Tibial artery (tissue), 4 donors: ENCODE data around the gene CRLF3.
"Not testable (repeated sequence)": the region's sequence is repeated elsewhere in the genome, so short reads cannot be mapped to it uniquely, and the experiment has no call there.

Experiments
- DNase-seq, 2 donors: peaks; one replicate each; pipeline ENCODE4 v3.0.0-alpha.2; 2019
- H3K27ac ChIP-seq, 2 donors: fragments of 200-600 bp; sonication (generic) in 1 of 2; 1 replicate in 1 of 2; 2 replicates in 1 of 2; pipeline ENCODE4 v1.5.1; 2018 to 2019; ENCODE audit warnings: mild to moderate bottlenecking in 1 of 2
- H3K27me3 ChIP-seq, 2 donors: fragments of 200-600 bp; sonication (generic) in 1 of 2; one replicate each; pipeline versions ENCODE4 v1.5.1 to v1.6.0; 2016 to 2019
- H3K36me3 ChIP-seq, 3 donors: fragments of 200-600 bp; sonication (generic) in 2 of 3; one replicate each; pipeline ENCODE4 v1.5.1; 2016 to 2019; ENCODE audit warnings: mild to moderate bottlenecking in 2 of 3
- H3K4me1 ChIP-seq, 4 donors: fragments of 200-600 bp; sonication (generic) in 2 of 4; 1 replicate in 3 of 4; 2 replicates in 1 of 4; pipeline ENCODE4 v1.5.1; 2016 to 2019
- H3K4me3 ChIP-seq, 2 donors: fragments of 200-600 bp; sonication (generic) in 1 of 2; 1 replicate in 1 of 2; 2 replicates in 1 of 2; pipeline ENCODE4 v1.5.1; 2018 to 2019; ENCODE audit warnings: mild to moderate bottlenecking in 2 of 2
- H3K9me3 ChIP-seq, 3 donors: fragments of 200-600 bp; sonication (generic) in 1 of 3; one replicate each; pipeline ENCODE4 v1.5.1; 2016 to 2019
- intact Hi-C: fragments of 100-400 bp; cut with DNase I; formaldehyde crosslinking; loops from one replicate; pipeline ENCODE4 v1.15.0; 2023; ENCODE audit warnings: low total_unique reads

Gene CRLF3

GRCh38 chr17:30735206-30735605 lies 89.3 kb downstream of the CRLF3 start:
- H3K4me3 ChIP-seq, H3K27ac ChIP-seq, H3K27me3 ChIP-seq, intact Hi-C loops, H3K9me3 ChIP-seq: not testable (repeated sequence)
- Histone ChIP-seq H3K4me1 (peaks cover 0 to 22% (median 3%) of the 10 kb centered on the region in 4 donors), H3K36me3 (peaks cover 0 to 20% (median 9%) of the 10 kb centered on the region in 3 donors)
- DNase-seq, result peak in 1 of 2 donors; percentile 15

- Histone ChIP-seq H3K4me1 (peaks cover 0 to 22% (median 3%) of the 10 kb centered on the region in 4 donors), H3K36me3 (peaks cover 0 to 16% (median 9%) of the 10 kb centered on the region in 3 donors)
- H3K27ac ChIP-seq, intact Hi-C loops, H3K27me3 ChIP-seq, H3K9me3 ChIP-seq, H3K4me3 ChIP-seq: not testable (repeated sequence)
- peak in 1 of 2 donors; percentile 20 for DNase-seq
Observed at GRCh38 chr17:30734153-30734552, 90.3 kb downstream of the CRLF3 start.
